ENCODE measurements around the gene FAM13C.

DNA sequence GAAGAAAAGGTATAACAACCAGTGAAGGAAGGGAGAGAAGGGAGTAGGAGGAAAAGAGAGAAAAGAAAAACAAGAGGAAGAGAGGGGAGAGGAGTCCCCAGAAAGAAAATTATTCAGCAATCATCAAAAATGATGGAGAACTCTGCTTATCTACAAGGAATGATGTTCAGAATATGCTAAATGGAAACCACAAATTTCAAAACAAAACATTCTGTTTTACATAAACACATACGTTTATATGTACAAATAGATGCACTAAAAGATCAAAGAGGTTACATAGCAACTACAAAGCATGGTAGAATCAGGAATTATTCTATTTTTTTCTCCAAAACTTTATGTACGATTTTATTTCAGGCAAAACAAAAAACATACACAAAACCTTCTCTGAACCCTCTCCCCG lies 91.9 kb downstream of the FAM13C start:
- no peak for TF ChIP-seq CTCF (IDR thresholded peaks at IDR 0.05)
- TF ChIP-seq POLR2A (IDR thresholded peaks at IDR 0.05): no peak

Data from vagina (tissue), 2 donors.